ENCODE results near the gene NUBP2.
"Not testable (repeated sequence)": the region's sequence is repeated elsewhere in the genome, so short reads cannot be mapped to it uniquely, and the experiment has no call there.

The NUBP2 gene

GRCh38 chr16:1794221-1794871 is 11.6 kb downstream of the NUBP2 start:
- in situ Hi-C loops (cut with MboI; ENCODE audit: low pct_unique_long_range_greater_than_20kb, low sequenced_read_pairs, unreplicated experiment) = no loop called here
- TF ChIP-seq CTCF (IDR thresholded peaks at IDR 0.05; ENCODE audit: extremely low read depth, insufficient read depth, missing control alignments) = no peak
- no peak for DNase-seq (ENCODE audit: low spot score)

- in situ Hi-C loops (cut with MboI; ENCODE audit: low pct_unique_long_range_greater_than_20kb, low sequenced_read_pairs, unreplicated experiment) = no loop called here
- no peak for DNase-seq (ENCODE audit: low spot score)
- TF ChIP-seq CTCF (IDR thresholded peaks at IDR 0.05; ENCODE audit: extremely low read depth, insufficient read depth, missing control alignments) = no peak
These were observed 12.3 kb downstream of the NUBP2 start for GRCh38 chr16:1794908-1795666.

GRCh38 chr16:1799263-1799662 is 16.5 kb downstream of the NUBP2 start:
- in situ Hi-C loops (cut with MboI; ENCODE audit: low pct_unique_long_range_greater_than_20kb, low sequenced_read_pairs, unreplicated experiment); DNase-seq (ENCODE audit: low spot score): not testable (repeated sequence)

GRCh38 chr16:1800701-1801100 is 17.9 kb downstream of the NUBP2 start:
- no peak for TF ChIP-seq CTCF (IDR thresholded peaks at IDR 0.05; ENCODE audit: extremely low read depth, insufficient read depth, missing control alignments)
- in situ Hi-C loops (cut with MboI; ENCODE audit: low pct_unique_long_range_greater_than_20kb, low sequenced_read_pairs, unreplicated experiment) = no loop called here
- DNase-seq (ENCODE audit: low spot score) = no peak

GRCh38 chr16:1807626-1808025 is 24.9 kb downstream of the NUBP2 start:
- no peak for TF ChIP-seq CTCF (IDR thresholded peaks at IDR 0.05; ENCODE audit: extremely low read depth, insufficient read depth, missing control alignments)
- in situ Hi-C loops (cut with MboI; ENCODE audit: low pct_unique_long_range_greater_than_20kb, low sequenced_read_pairs, unreplicated experiment) = no loop called here
- DNase-seq (ENCODE audit: low spot score) = no peak

GRCh38 chr16:1808691-1809090 is 25.9 kb downstream of the NUBP2 start:
- TF ChIP-seq CTCF (IDR thresholded peaks at IDR 0.05; ENCODE audit: extremely low read depth, insufficient read depth, missing control alignments) = no peak
- no peak for DNase-seq (ENCODE audit: low spot score)
- in situ Hi-C loops (cut with MboI; ENCODE audit: low pct_unique_long_range_greater_than_20kb, low sequenced_read_pairs, unreplicated experiment) = no loop called here

- no peak for DNase-seq (ENCODE audit: low spot score)
- TF ChIP-seq CTCF (IDR thresholded peaks at IDR 0.05; ENCODE audit: extremely low read depth, insufficient read depth, missing control alignments) = no peak
- in situ Hi-C loops (cut with MboI; ENCODE audit: low pct_unique_long_range_greater_than_20kb, low sequenced_read_pairs, unreplicated experiment) = no loop called here
These were observed 26.6 kb downstream of the NUBP2 start for GRCh38 chr16:1809281-1809801.

Data from GM13977 (cell line).